ENCODE data around the gene SHANK3. TPM values are rescaled to one million over a fixed set of nuclear protein-coding genes. Genes with fewer than 3 reads are reported as not detected.
A peak's percentile ranks its signal among the peaks of the same experiment; 100 is the strongest.

SHANK3 gene
- total RNA-seq, 4 donors from 2014 or later: 8.6 to 101 (median 16.9) TPM

GRCh38 chr22:50665738-50666137 lies 6.9 kb upstream of the SHANK3 start:
- intact Hi-C loops (cut with DNase I; ENCODE audit: low total_unique reads): no loop called here
- Histone ChIP-seq H3K27me3 (no peaks in the 10 kb centered on the region), H3K4me1 (no peaks in the 10 kb centered on the region), H3K9me3 (no peaks in the 10 kb centered on the region), H3K4me3 (no peak overlapping the region), H3K36me3 (no peaks in the 10 kb centered on the region), H3K27ac (no peak overlapping the region)
- DNase-seq: no peak
- TF ChIP-seq POLR2A (IDR thresholded peaks at IDR 0.05): no peak
- TF ChIP-seq CTCF (IDR thresholded peaks at IDR 0.05): no peak

- Histone ChIP-seq H3K27ac (peak overlapping the region; percentile 56 to 61), H3K27me3 (peaks cover 8% of the 10 kb centered on the region in 2 donors), H3K4me1 (peaks cover 0 to 5% of the 10 kb centered on the region in 2 donors), H3K36me3 (no peaks in the 10 kb centered on the region), H3K4me3 (no peak overlapping the region), H3K9me3 (no peaks in the 10 kb centered on the region)
- DNase-seq: no peak
- intact Hi-C loops (cut with DNase I; ENCODE audit: low total_unique reads): no loop called here
- TF ChIP-seq CTCF (IDR thresholded peaks at IDR 0.05) (no peak), POLR2A (IDR thresholded peaks at IDR 0.05) (no peak)
These were observed 2.1 kb upstream of the SHANK3 start for GRCh38 chr22:50670513-50670912.

GRCh38 chr22:50670914-50671538 lies 1.6 kb upstream of the SHANK3 start:
- TF ChIP-seq CTCF (IDR thresholded peaks at IDR 0.05) (no peak), POLR2A (IDR thresholded peaks at IDR 0.05) (no peak)

GRCh38 chr22:50671641-50672040 lies 982 bp upstream of the SHANK3 start:
- Histone ChIP-seq H3K9me3 (no peaks in the 10 kb centered on the region), H3K4me3 (no peak overlapping the region), H3K4me1 (peaks cover 0 to 5% of the 10 kb centered on the region in 2 donors), H3K27me3 (peaks cover 8% of the 10 kb centered on the region in 2 donors), H3K36me3 (no peaks in the 10 kb centered on the region), H3K27ac (peak overlapping the region; percentile 56 to 61)
- no peak for DNase-seq
- intact Hi-C loops (cut with DNase I; ENCODE audit: low total_unique reads): no loop called here
- TF ChIP-seq CTCF (IDR thresholded peaks at IDR 0.05): no peak
- no peak for TF ChIP-seq POLR2A (IDR thresholded peaks at IDR 0.05)

More at GRCh38 chr22:50670914-50671538, 1.6 kb upstream of the SHANK3 start:
- Histone ChIP-seq H3K4me1 (peaks cover 0 to 5% of the 10 kb centered on the region in 2 donors), H3K27ac (peak overlapping the region; percentile 56 to 61), H3K4me3 (no peak overlapping the region), H3K27me3 (peaks cover 8% of the 10 kb centered on the region in 2 donors), H3K36me3 (no peaks in the 10 kb centered on the region), H3K9me3 (no peaks in the 10 kb centered on the region)
- intact Hi-C loops (cut with DNase I; ENCODE audit: low total_unique reads): no loop called here
- no peak for DNase-seq

- Histone ChIP-seq H3K4me1 (peaks cover 0 to 5% of the 10 kb centered on the region in 2 donors), H3K27ac (peak overlapping the region; percentile 56 to 61), H3K4me3 (no peak overlapping the region), H3K27me3 (peaks cover 8% of the 10 kb centered on the region in 2 donors), H3K9me3 (no peaks in the 10 kb centered on the region), H3K36me3 (no peaks in the 10 kb centered on the region)
- DNase-seq: no peak
- intact Hi-C loops (cut with DNase I; ENCODE audit: low total_unique reads): no loop called here
- TF ChIP-seq CTCF (IDR thresholded peaks at IDR 0.05): no peak
- TF ChIP-seq POLR2A (IDR thresholded peaks at IDR 0.05): no peak
These were observed 582 bp upstream of the SHANK3 start for GRCh38 chr22:50672041-50672440.
